Panc1 (cell line): ENCODE results near the gene ZBED1.

Source experiments
- POLR2AphosphoS5 ChIP-seq: IDR thresholded peaks from 2 replicates; pipeline ENCODE4 v1.6.1; 2012; ENCODE audit warnings: mild to moderate bottlenecking, low read depth, low read length, moderate library complexity
- SIN3A ChIP-seq: IDR thresholded peaks from 2 replicates; pipeline ENCODE4 v1.6.1; 2012; ENCODE audit warnings: low read depth, mild to moderate bottlenecking, low read length, moderate library complexity, borderline replicate concordance; ENCODE audit not compliant: insufficient read depth
- TF ChIP-seq, protein P1 (sequence below): fragments of 450-650 bp; IDR thresholded peaks from 2 replicates; pipeline ENCODE4 v1.5.1; 2017; ENCODE audit warnings: mild to moderate bottlenecking
- TF ChIP-seq, protein P2 (sequence below), 2 experiments: IDR thresholded peaks; 2 replicates each; pipeline ENCODE4 v1.6.1; 2011 to 2012; ENCODE audit warnings: low read depth in 2 of 2, control low read depth in 1 of 2, low read length in 1 of 2, mild to moderate bottlenecking in 1 of 2, moderate library complexity in 1 of 2; ENCODE audit not compliant: insufficient read depth in 1 of 2

- no peak for TF ChIP-seq POLR2AphosphoS5
- TF ChIP-seq, protein P1, sequence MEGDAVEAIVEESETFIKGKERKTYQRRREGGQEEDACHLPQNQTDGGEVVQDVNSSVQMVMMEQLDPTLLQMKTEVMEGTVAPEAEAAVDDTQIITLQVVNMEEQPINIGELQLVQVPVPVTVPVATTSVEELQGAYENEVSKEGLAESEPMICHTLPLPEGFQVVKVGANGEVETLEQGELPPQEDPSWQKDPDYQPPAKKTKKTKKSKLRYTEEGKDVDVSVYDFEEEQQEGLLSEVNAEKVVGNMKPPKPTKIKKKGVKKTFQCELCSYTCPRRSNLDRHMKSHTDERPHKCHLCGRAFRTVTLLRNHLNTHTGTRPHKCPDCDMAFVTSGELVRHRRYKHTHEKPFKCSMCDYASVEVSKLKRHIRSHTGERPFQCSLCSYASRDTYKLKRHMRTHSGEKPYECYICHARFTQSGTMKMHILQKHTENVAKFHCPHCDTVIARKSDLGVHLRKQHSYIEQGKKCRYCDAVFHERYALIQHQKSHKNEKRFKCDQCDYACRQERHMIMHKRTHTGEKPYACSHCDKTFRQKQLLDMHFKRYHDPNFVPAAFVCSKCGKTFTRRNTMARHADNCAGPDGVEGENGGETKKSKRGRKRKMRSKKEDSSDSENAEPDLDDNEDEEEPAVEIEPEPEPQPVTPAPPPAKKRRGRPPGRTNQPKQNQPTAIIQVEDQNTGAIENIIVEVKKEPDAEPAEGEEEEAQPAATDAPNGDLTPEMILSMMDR, result no peak
- TF ChIP-seq, protein P2, sequence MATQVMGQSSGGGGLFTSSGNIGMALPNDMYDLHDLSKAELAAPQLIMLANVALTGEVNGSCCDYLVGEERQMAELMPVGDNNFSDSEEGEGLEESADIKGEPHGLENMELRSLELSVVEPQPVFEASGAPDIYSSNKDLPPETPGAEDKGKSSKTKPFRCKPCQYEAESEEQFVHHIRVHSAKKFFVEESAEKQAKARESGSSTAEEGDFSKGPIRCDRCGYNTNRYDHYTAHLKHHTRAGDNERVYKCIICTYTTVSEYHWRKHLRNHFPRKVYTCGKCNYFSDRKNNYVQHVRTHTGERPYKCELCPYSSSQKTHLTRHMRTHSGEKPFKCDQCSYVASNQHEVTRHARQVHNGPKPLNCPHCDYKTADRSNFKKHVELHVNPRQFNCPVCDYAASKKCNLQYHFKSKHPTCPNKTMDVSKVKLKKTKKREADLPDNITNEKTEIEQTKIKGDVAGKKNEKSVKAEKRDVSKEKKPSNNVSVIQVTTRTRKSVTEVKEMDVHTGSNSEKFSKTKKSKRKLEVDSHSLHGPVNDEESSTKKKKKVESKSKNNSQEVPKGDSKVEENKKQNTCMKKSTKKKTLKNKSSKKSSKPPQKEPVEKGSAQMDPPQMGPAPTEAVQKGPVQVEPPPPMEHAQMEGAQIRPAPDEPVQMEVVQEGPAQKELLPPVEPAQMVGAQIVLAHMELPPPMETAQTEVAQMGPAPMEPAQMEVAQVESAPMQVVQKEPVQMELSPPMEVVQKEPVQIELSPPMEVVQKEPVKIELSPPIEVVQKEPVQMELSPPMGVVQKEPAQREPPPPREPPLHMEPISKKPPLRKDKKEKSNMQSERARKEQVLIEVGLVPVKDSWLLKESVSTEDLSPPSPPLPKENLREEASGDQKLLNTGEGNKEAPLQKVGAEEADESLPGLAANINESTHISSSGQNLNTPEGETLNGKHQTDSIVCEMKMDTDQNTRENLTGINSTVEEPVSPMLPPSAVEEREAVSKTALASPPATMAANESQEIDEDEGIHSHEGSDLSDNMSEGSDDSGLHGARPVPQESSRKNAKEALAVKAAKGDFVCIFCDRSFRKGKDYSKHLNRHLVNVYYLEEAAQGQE (IDR thresholded peaks at IDR 0.05; ENCODE audit: insufficient read depth in 1 of 2, low read depth in 2 of 2, low read length in 1 of 2), result no peak
- no peak for TF ChIP-seq SIN3A
These were observed 42.2 kb upstream of the ZBED1 start for GRCh38 chrX:2542826-2543521.
